ENCODE measurements around the gene AHCYL1. TPM values are rescaled to one million over a fixed set of nuclear protein-coding genes. Genes with fewer than 3 reads are reported as not detected.

Gene AHCYL1
- total RNA-seq, 6 experiments from 2014 or later, result 51.4 to 77.5 (median 56.0) TPM

DNA sequence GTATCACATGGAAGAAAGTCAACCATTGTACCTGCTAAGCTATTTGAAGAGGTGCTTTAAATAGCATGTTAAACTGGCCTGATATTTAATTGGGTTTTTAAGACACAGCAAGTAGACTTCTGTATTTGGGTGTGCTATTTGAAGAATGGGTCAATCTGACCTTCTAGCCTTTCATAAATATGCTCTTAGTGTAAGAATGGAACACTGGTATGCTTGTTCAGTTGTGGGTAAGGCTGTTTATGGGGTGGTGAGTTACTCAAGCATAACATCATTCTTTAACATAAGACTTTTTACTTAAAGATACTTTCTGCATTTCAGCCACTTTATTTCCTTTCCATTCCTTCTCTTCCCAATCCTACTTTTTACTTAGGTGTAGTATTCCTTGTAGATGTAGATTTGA, 21.4 kb downstream of the AHCYL1 start:
- ATAC-seq (no peak), DNase-seq (no peak)
- TF ChIP-seq, protein P1, sequence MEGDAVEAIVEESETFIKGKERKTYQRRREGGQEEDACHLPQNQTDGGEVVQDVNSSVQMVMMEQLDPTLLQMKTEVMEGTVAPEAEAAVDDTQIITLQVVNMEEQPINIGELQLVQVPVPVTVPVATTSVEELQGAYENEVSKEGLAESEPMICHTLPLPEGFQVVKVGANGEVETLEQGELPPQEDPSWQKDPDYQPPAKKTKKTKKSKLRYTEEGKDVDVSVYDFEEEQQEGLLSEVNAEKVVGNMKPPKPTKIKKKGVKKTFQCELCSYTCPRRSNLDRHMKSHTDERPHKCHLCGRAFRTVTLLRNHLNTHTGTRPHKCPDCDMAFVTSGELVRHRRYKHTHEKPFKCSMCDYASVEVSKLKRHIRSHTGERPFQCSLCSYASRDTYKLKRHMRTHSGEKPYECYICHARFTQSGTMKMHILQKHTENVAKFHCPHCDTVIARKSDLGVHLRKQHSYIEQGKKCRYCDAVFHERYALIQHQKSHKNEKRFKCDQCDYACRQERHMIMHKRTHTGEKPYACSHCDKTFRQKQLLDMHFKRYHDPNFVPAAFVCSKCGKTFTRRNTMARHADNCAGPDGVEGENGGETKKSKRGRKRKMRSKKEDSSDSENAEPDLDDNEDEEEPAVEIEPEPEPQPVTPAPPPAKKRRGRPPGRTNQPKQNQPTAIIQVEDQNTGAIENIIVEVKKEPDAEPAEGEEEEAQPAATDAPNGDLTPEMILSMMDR (IDR thresholded peaks at IDR 0.05), result no peak
- TF ChIP-seq POLR2A (IDR thresholded peaks at IDR 0.05), result no peak
- no peak overlapping the region for H3K27ac ChIP-seq
- H3K4me3 ChIP-seq, result no peak overlapping the region
- H3K27me3 ChIP-seq, result no peaks in the 10 kb centered on the region
- peaks cover 0 to 19% (median 7%) of the 10 kb centered on the region in 4 donors for H3K36me3 ChIP-seq
- intact Hi-C loops (cut with DNase I), result no loop called here
- H3K4me1 ChIP-seq, result peaks cover 0 to 77% (median 26%) of the 10 kb centered on the region in 4 donors
- H3K9me3 ChIP-seq, result no peaks in the 10 kb centered on the region

DNA sequence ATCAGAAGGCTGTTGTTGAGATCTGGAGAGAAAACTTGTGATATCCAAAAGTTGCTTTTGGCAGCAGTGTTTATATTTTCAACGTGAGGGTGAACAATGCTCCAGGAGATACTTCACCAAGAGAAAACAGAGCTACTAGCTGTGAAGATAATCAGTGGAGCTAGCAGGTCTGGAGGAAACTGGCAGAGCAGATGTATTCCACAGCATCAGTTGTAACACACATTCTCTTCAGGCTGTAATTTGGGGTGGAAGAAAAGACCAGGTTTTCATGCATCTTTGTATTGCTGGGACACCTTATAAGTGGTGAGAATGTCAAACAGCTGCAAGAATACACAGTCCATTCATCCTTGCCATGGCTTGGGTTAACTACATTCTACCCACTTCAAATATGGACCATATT, 22.0 kb downstream of the AHCYL1 start:
- Histone ChIP-seq H3K4me3 (no peak overlapping the region), H3K9me3 (no peaks in the 10 kb centered on the region), H3K36me3 (peaks cover 0 to 24% (median 10%) of the 10 kb centered on the region in 4 donors), H3K4me1 (peaks cover 0 to 77% (median 26%) of the 10 kb centered on the region in 4 donors), H3K27me3 (no peaks in the 10 kb centered on the region), H3K27ac (no peak overlapping the region)
- DNase-seq (no peak), ATAC-seq (no peak)
- intact Hi-C loops (cut with DNase I), result no loop called here
- no peak for TF ChIP-seq POLR2A (IDR thresholded peaks at IDR 0.05)
- TF ChIP-seq, protein P1 (IDR thresholded peaks at IDR 0.05), result no peak
- WGBS (ENCODE audit: insufficient coverage, low coverage, low lambda C conversion rate, missing lambda C conversion rate), result 9% methylated on average over 1 of the region's 1 CpG

DNA sequence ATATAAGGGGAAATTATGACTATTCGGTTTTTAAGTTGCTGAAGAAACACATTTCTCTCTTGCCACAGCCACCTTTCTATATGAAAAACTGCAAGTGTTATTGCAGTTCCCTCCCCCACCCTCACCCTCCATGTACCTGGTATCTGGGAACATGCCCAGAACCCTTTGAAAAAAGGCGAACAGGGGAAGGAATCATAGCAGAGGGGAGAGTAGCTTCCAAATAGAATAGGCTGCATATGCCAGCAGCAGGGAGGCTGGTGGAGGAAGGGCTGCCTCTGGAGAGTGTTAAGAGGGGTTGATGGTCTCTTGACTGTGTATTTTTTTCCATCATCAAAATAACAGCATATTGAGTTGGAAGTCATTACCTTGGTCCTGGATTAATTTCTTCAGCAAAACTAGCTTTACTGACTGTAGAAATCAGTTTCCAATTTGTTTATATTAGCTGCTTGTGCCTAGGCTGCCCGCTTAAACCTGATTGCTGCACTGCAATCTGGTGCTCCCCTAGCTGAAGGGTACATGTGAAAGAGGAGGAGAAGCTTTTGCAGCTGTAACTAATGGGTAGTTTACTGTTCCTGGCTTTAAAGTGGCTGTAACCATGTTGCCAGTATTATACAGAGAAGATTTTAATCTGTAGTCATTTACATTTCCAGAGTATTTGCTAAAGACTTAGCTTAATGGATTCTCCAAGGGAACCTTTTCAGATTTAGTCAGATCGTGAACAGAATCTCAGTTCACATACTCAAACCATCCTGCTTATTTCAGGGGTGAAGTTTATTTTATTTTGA, 22.7 kb downstream of the AHCYL1 start:
- ATAC-seq (peak in 1 of 4 donors; percentile 6), DNase-seq (no peak)
- no peak overlapping the region for H3K4me3 ChIP-seq
- H3K36me3 ChIP-seq, result peaks cover 0 to 30% (median 13%) of the 10 kb centered on the region in 4 donors
- no peaks in the 10 kb centered on the region for H3K27me3 ChIP-seq
- H3K9me3 ChIP-seq, result no peaks in the 10 kb centered on the region
- intact Hi-C loops (cut with DNase I), result no loop called here
- 45% methylated on average over 4 of the region's 4 CpGs for WGBS (ENCODE audit: insufficient coverage, low coverage, low lambda C conversion rate, missing lambda C conversion rate)
- peaks cover 0 to 83% (median 29%) of the 10 kb centered on the region in 4 donors for H3K4me1 ChIP-seq
- TF ChIP-seq, protein P1 (IDR thresholded peaks at IDR 0.05), result no peak
- TF ChIP-seq POLR2A (IDR thresholded peaks at IDR 0.05), result no peak
- no peak overlapping the region for H3K27ac ChIP-seq

DNA sequence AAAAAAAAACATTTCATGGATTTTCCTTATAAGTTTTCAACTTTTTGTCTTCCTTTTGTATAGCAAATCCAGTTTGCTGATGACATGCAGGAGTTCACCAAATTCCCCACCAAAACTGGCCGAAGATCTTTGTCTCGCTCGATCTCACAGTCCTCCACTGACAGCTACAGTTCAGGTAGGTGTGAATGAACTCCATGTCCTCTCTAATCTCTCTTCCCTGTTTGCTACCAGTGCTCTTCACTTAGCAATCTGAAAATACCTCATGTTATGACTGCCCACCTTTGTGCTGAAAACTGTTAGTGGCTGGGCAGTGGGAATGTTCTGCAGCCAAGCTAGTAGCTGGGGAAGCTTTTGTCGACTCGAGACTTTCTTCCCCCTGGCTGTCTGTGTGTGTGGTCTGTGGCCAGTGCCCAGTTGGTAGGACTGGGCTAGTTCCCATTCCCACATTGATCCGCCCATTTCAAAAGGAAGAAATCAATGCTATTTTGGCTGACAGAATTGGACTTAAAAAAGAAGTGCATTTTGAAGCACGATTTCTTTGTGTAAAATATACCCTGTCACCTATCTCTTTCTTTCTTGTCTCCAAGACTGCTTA, 24.5 kb downstream of the AHCYL1 start:
- TF ChIP-seq, protein P1 (IDR thresholded peaks at IDR 0.05), result no peak
- no peak for TF ChIP-seq POLR2A (IDR thresholded peaks at IDR 0.05)
- peaks cover 0 to 48% (median 16%) of the 10 kb centered on the region in 4 donors for H3K36me3 ChIP-seq
- WGBS (ENCODE audit: insufficient coverage, low coverage, low lambda C conversion rate, missing lambda C conversion rate), result 24% methylated on average over 7 of the region's 7 CpGs
- H3K4me3 ChIP-seq, result no peak overlapping the region
- ATAC-seq, result peak; percentile 64 to 86 (median 78)
- H3K27me3 ChIP-seq, result no peaks in the 10 kb centered on the region
- peak in 1 of 3 donors; percentile 68 for DNase-seq
- peak overlapping the region in 2 of 3 donors; percentile 8 to 31 for H3K27ac ChIP-seq
- H3K9me3 ChIP-seq, result no peaks in the 10 kb centered on the region
- H3K4me1 ChIP-seq, result peaks cover 0 to 74% (median 23%) of the 10 kb centered on the region in 4 donors
- intact Hi-C loops (cut with DNase I), result no loop called here
